CD4-positive, alpha-beta memory T cell (primary cell): ENCODE results near the gene MCF2L. TPM values are rescaled to one million over a fixed set of nuclear protein-coding genes. Genes with fewer than 3 reads are reported as not detected.

Source experiments
- CTCF ChIA-PET: fragments of 350-600 bp; sonication (Branson Sonifier 250); formaldehyde crosslinking; loops from one replicate; lab custom pipeline; 2021; ENCODE audit warnings: inconsistent platforms; ENCODE audit not compliant: partially characterized antibody; lab: Charles Lee
- POLR2A ChIA-PET: fragments of 350-600 bp; sonication (Branson Sonifier 250); formaldehyde crosslinking; loops from one replicate; lab custom pipeline; 2021; ENCODE audit not compliant: partially characterized antibody; lab: Charles Lee
- DNase-seq, 5 donors: peaks; one replicate each; pipeline versions ENCODE4 v3.0.0 to v3.0.0-alpha.2; 2020 to 2022; ENCODE audit warnings: mixed read lengths in 1 of 5
- H3K27ac ChIP-seq: one replicate; pipeline ENCODE4 v1.7.0; 2013; ENCODE audit warnings: low read depth, low read length
- H3K27me3 ChIP-seq: 2 replicates; pipeline ENCODE4 v1.7.0; 2013; ENCODE audit warnings: mild to moderate bottlenecking, low read length, moderate library complexity; ENCODE audit not compliant: insufficient read depth
- H3K36me3 ChIP-seq: 2 replicates; pipeline ENCODE4 v1.7.0; 2013; ENCODE audit warnings: mild to moderate bottlenecking, low read length, moderate library complexity; ENCODE audit not compliant: insufficient read depth
- H3K4me1 ChIP-seq: 2 replicates; pipeline ENCODE4 v1.7.0; 2013; ENCODE audit warnings: mild to moderate bottlenecking, low read length, moderate library complexity; ENCODE audit not compliant: insufficient read depth
- H3K4me3 ChIP-seq, 2 donors: one replicate each; pipeline ENCODE4 v1.7.0; 2013; ENCODE audit warnings: low read length in 2 of 2, mild to moderate bottlenecking in 1 of 2
- H3K9me3 ChIP-seq, 2 donors: one replicate each; pipeline ENCODE4 v1.7.0; 2013; ENCODE audit warnings: low read length in 2 of 2, control low read depth in 1 of 2; ENCODE audit not compliant: control insufficient read depth in 1 of 2
- H3K27ac Mint-ChIP-seq, 7 donors: one replicate each; pipeline ENCODE4 v1.8.0; 2020 to 2021; ENCODE audit warnings: mixed read lengths in 7 of 7, mild to moderate bottlenecking in 6 of 7, inconsistent platforms in 3 of 7, moderate library complexity in 3 of 7
- H3K27me3 Mint-ChIP-seq, 2 donors: one replicate each; pipeline ENCODE4 v1.8.0; 2020 to 2021; ENCODE audit warnings: mixed read lengths in 2 of 2
- H3K36me3 Mint-ChIP-seq, 2 donors: one replicate each; pipeline ENCODE4 v1.8.0; 2020 to 2021; ENCODE audit warnings: mixed read lengths in 2 of 2, inconsistent platforms in 1 of 2, mild to moderate bottlenecking in 1 of 2
- H3K4me1 Mint-ChIP-seq, 4 donors: one replicate each; pipeline ENCODE4 v1.8.0; 2020 to 2021; ENCODE audit warnings: mixed read lengths in 4 of 4, mild to moderate bottlenecking in 1 of 4
- H3K4me3 Mint-ChIP-seq, 8 donors: one replicate each; pipeline ENCODE4 v1.8.0; 2020 to 2021; ENCODE audit warnings: mixed read lengths in 8 of 8, mild to moderate bottlenecking in 7 of 8, moderate library complexity in 6 of 8, inconsistent platforms in 3 of 8
- H3K9me3 Mint-ChIP-seq, 8 donors: one replicate each; pipeline ENCODE4 v1.8.0; 2020 to 2021; ENCODE audit warnings: mixed read lengths in 8 of 8, mild to moderate bottlenecking in 5 of 8, inconsistent platforms in 3 of 8, moderate library complexity in 1 of 8
- intact Hi-C: fragments of 100-400 bp; cut with micrococcal nuclease; formaldehyde crosslinking; loops from one replicate; pipeline ENCODE4 v1.15.1; 2023
- polyA plus RNA-seq, 2 donors: library from polyadenylated mRNA; unstranded; fragments of 300-500 nt; fragmentation: Illumina TruSeq; gene quantifications; one replicate each; pipeline ENCODE4 v1.2.3, GENCODE V29; 2021
- total RNA-seq, 2 experiments: library from RNA; stranded (reverse); gene quantifications; one replicate each; pipeline ENCODE4 v1.2.3, GENCODE V29; 2021

The MCF2L gene
- total and polyA plus RNA-seq, 4 experiments from 2014 or later, result 0.15 to 18.9 (median 10.4) TPM

DNA sequence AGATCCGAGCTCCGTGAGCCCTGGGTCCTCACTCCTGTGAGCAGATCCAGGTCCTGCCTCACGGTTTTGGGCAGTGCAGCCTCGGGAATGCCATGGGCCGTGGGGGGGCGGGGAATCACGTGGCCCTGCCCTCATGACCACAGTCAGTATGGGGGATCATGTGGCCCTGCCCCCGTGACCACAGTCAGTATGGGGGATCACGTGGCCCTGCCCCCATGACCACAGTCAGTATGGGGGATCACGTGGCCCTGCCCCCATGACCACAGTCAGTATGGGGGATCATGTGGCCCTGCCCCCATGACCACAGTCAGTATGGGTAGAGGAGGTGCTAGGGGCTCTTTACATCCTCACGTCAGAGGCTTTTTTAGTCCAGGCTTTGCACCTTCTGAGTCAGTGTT, 72.3 kb downstream of the MCF2L start:
- Histone ChIP-seq H3K27ac (no peak overlapping the region), H3K4me3 (no peak overlapping the region), H3K27me3 (no peaks in the 10 kb centered on the region), H3K9me3 (no peaks in the 10 kb centered on the region), H3K4me1 (no peaks in the 10 kb centered on the region), H3K36me3 (peaks cover 3% of the 10 kb centered on the region)
- POLR2A ChIA-PET, result no interaction called here
- Mint-ChIP-seq H3K9me3 (no peaks in the 10 kb centered on the region), H3K27me3 (peaks cover 0 to 1% of the 10 kb centered on the region in 2 donors), H3K36me3 (peaks cover 3 to 9% of the 10 kb centered on the region in 2 donors), H3K4me1 (peaks cover 0 to 5% (median 0%) of the 10 kb centered on the region in 4 donors), H3K4me3 (no peak overlapping the region), H3K27ac (no peak overlapping the region)
- DNase-seq, result no peak
- intact Hi-C loops, result no loop called here
- CTCF ChIA-PET, result no interaction called here

DNA sequence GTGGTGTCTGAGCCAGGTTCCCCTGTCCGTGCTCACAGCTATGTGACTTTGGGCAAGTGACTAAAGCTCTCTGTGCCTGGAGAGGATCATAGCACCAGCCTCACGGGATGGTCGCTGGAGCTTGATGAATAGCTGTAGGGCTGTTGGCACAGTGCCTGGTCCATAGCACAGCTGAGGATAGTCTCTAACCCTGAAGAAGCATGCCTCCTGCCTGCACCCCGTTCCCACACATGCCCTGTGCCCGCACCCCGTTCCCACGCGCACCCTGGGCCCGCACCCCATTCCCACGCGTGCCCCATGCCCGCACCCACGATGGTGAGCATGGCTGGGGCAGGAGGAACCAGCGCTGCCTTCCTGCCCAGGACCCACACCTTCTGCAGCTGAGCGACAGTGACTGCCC, 72.9 kb downstream of the MCF2L start:
- peaks cover 6 to 14% of the 10 kb centered on the region in 2 donors for H3K36me3 Mint-ChIP-seq
- peaks cover 3% of the 10 kb centered on the region for H3K36me3 ChIP-seq
- H3K27ac ChIP-seq, result no peak overlapping the region
- no peaks in the 10 kb centered on the region for H3K9me3 Mint-ChIP-seq
- H3K27me3 ChIP-seq, result no peaks in the 10 kb centered on the region
- CTCF ChIA-PET, result no interaction called here
- POLR2A ChIA-PET, result no interaction called here
- intact Hi-C loops, result no loop called here
- H3K4me1 Mint-ChIP-seq, result peaks cover 0 to 5% (median 0%) of the 10 kb centered on the region in 4 donors
- no peak overlapping the region for H3K4me3 ChIP-seq
- H3K27ac Mint-ChIP-seq, result no peak overlapping the region
- no peaks in the 10 kb centered on the region for H3K4me1 ChIP-seq
- H3K27me3 Mint-ChIP-seq, result peaks cover 0 to 1% of the 10 kb centered on the region in 2 donors
- DNase-seq, result no peak
- no peaks in the 10 kb centered on the region for H3K9me3 ChIP-seq
- H3K4me3 Mint-ChIP-seq, result no peak overlapping the region

GRCh38 chr13:113042456-113042855, 73.4 kb downstream of the MCF2L start:
- no peak overlapping the region for H3K4me3 Mint-ChIP-seq

GRCh38 chr13:113043001-113043630, 74.1 kb downstream of the MCF2L start:
- peaks cover 6 to 12% of the 10 kb centered on the region in 2 donors for H3K36me3 Mint-ChIP-seq
- H3K4me1 ChIP-seq, result no peaks in the 10 kb centered on the region
- peaks cover 0 to 5% (median 0%) of the 10 kb centered on the region in 4 donors for H3K4me1 Mint-ChIP-seq
- no peak for DNase-seq
- no peaks in the 10 kb centered on the region for H3K9me3 ChIP-seq
- no peaks in the 10 kb centered on the region for H3K9me3 Mint-ChIP-seq
- H3K27ac Mint-ChIP-seq, result no peak overlapping the region
- POLR2A ChIA-PET, result no interaction called here
- H3K27me3 ChIP-seq, result no peaks in the 10 kb centered on the region
- H3K27ac ChIP-seq, result no peak overlapping the region
- intact Hi-C loops, result no loop called here
- no peak overlapping the region for H3K4me3 Mint-ChIP-seq
- H3K36me3 ChIP-seq, result peaks cover 3% of the 10 kb centered on the region
- peaks cover 0 to 1% of the 10 kb centered on the region in 2 donors for H3K27me3 Mint-ChIP-seq
- CTCF ChIA-PET, result interaction anchor here (0.6 to 1.6 kb wide), 2 partner anchors 9 to 15 kb away, joined by 3 to 4 read pairs; no protein-coding TSS in a partner anchor
- H3K4me3 ChIP-seq, result no peak overlapping the region

More at GRCh38 chr13:113042456-113042855, 73.4 kb downstream of the MCF2L start:
- peaks cover 0 to 5% (median 0%) of the 10 kb centered on the region in 4 donors for H3K4me1 Mint-ChIP-seq
- Histone ChIP-seq H3K27ac (no peak overlapping the region), H3K36me3 (peaks cover 3% of the 10 kb centered on the region), H3K4me1 (no peaks in the 10 kb centered on the region), H3K27me3 (no peaks in the 10 kb centered on the region), H3K4me3 (no peak overlapping the region), H3K9me3 (no peaks in the 10 kb centered on the region)
- intact Hi-C loops, result no loop called here
- peak overlapping the region in 1 of 7 donors; percentile 22 for H3K27ac Mint-ChIP-seq
- DNase-seq, result no peak
- peaks cover 0 to 1% of the 10 kb centered on the region in 2 donors for H3K27me3 Mint-ChIP-seq
- ChIA-PET CTCF (no interaction called here), POLR2A (no interaction called here)
- H3K36me3 Mint-ChIP-seq, result peaks cover 6 to 15% of the 10 kb centered on the region in 2 donors
- no peaks in the 10 kb centered on the region for H3K9me3 Mint-ChIP-seq

- H3K9me3 Mint-ChIP-seq, result no peaks in the 10 kb centered on the region
- no peak overlapping the region for H3K27ac Mint-ChIP-seq
- Histone ChIP-seq H3K27me3 (no peaks in the 10 kb centered on the region), H3K36me3 (peaks cover 3% of the 10 kb centered on the region), H3K9me3 (no peaks in the 10 kb centered on the region), H3K27ac (no peak overlapping the region), H3K4me1 (no peaks in the 10 kb centered on the region), H3K4me3 (no peak overlapping the region)
- intact Hi-C loops, result no loop called here
- peaks cover 0 to 1% of the 10 kb centered on the region in 2 donors for H3K27me3 Mint-ChIP-seq
- CTCF ChIA-PET, result interaction anchor here (1.6 kb wide), 1 partner anchor 16 kb away, joined by 4 read pairs; no protein-coding TSS in a partner anchor
- POLR2A ChIA-PET, result no interaction called here
- H3K4me3 Mint-ChIP-seq, result no peak overlapping the region
- H3K4me1 Mint-ChIP-seq, result peaks cover 0 to 5% (median 0%) of the 10 kb centered on the region in 4 donors
- no peak for DNase-seq
- H3K36me3 Mint-ChIP-seq, result peaks cover 6 to 12% of the 10 kb centered on the region in 2 donors
Observed at GRCh38 chr13:113043931-113044330, 74.9 kb downstream of the MCF2L start.

DNA sequence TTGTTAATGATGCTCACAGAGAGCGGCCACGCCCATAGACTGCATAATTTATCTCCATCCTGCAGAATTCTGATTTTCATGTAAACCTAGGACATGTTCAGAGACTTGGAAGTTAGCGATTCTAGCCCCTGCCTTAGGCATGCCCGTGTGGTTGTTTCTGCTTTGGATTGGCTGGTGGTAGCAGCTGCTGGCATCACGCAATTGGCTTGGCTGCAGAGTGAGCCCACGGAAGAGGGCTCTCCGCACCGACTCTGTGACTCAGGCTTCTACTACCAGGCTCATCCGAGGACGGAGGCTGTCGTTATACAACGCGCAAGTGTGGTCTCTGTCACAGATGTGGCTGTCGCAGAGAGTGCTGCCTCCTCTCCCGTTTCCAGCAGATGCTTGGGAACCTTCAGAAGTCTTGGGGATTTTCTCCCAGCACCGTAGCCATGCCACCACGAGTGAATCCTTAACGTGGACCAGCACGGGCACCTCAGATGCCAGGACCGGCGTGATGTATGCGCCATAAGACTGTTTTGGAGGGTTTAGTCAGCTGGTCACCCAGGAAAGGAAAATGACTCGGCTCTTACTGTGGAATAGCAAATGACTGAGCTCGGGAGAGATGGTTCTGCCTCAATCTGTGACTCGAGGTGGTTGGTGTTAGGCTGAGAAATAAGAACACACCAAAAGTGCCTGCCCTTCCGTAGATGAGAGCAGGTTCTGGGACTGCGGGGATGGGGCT, 75.5 kb downstream of the MCF2L start:
- POLR2A ChIA-PET, result no interaction called here

More for the DNA sequence above, 75.5 kb downstream of the MCF2L start:
- Mint-ChIP-seq H3K27ac (no peak overlapping the region), H3K9me3 (no peaks in the 10 kb centered on the region), H3K4me1 (peaks cover 0 to 5% (median 0%) of the 10 kb centered on the region in 4 donors), H3K27me3 (peaks cover 0 to 1% of the 10 kb centered on the region in 2 donors), H3K4me3 (no peak overlapping the region), H3K36me3 (peaks cover 6 to 12% of the 10 kb centered on the region in 2 donors)
- CTCF ChIA-PET, result interaction anchor here (1.6 kb wide), 1 partner anchor 16 kb away, joined by 4 read pairs; no protein-coding TSS in a partner anchor
- Histone ChIP-seq H3K4me3 (no peak overlapping the region), H3K27ac (no peak overlapping the region), H3K4me1 (no peaks in the 10 kb centered on the region), H3K27me3 (no peaks in the 10 kb centered on the region), H3K9me3 (no peaks in the 10 kb centered on the region), H3K36me3 (peaks cover under 1% of the 10 kb centered on the region)
- DNase-seq, result no peak
- intact Hi-C loops, result no loop called here
